ENCODE measurements around the gene NMNAT1.
"Not testable (repeated sequence)": the region's sequence is repeated elsewhere in the genome, so short reads cannot be mapped to it uniquely, and the experiment has no call there.

Gene NMNAT1

GRCh38 chr1:10007169-10007568, 63.9 kb downstream of the NMNAT1 start:
- Histone ChIP-seq H3K27ac (no peak overlapping the region), H3K9me3 (no peaks in the 10 kb centered on the region), H3K27me3 (peaks cover 24% of the 10 kb centered on the region), H3K36me3 (peaks cover 61% of the 10 kb centered on the region), H3K4me3 (ENCODE audit: low read depth in 1 of 2, low read length in 1 of 2) (no peak overlapping the region), H3K4me1 (ENCODE audit: control insufficient read depth in 1 of 2, insufficient read depth in 1 of 2, low read depth in 1 of 2, low read length in 1 of 2) (peaks cover 9 to 12% of the 10 kb centered on the region in 2 experiments)
- no peak for TF ChIP-seq CTCF (IDR thresholded peaks at IDR 0.05)

GRCh38 chr1:10014016-10014415, 70.7 kb downstream of the NMNAT1 start:
- Histone ChIP-seq H3K4me3 (ENCODE audit: low read depth in 1 of 2, low read length in 1 of 2) (no peak overlapping the region), H3K4me1 (ENCODE audit: control insufficient read depth in 1 of 2, insufficient read depth in 1 of 2, low read depth in 1 of 2, low read length in 1 of 2) (peaks cover 9 to 12% of the 10 kb centered on the region in 2 experiments), H3K36me3 (peaks cover 40% of the 10 kb centered on the region), H3K27me3 (no peaks in the 10 kb centered on the region), H3K9me3 (no peaks in the 10 kb centered on the region), H3K27ac (no peak overlapping the region)
- no peak for TF ChIP-seq CTCF (IDR thresholded peaks at IDR 0.05)

- no peak for TF ChIP-seq CTCF (IDR thresholded peaks at IDR 0.05)
- Histone ChIP-seq H3K4me1 (ENCODE audit: control insufficient read depth in 1 of 2, insufficient read depth in 1 of 2, low read depth in 1 of 2, low read length in 1 of 2) (peaks cover 21 to 29% of the 10 kb centered on the region in 2 experiments), H3K27me3 (no peaks in the 10 kb centered on the region), H3K9me3 (no peaks in the 10 kb centered on the region), H3K27ac (no peak overlapping the region), H3K4me3 (ENCODE audit: low read depth in 1 of 2, low read length in 1 of 2) (no peak overlapping the region), H3K36me3 (peaks cover 9% of the 10 kb centered on the region)
These were observed 76.3 kb downstream of the NMNAT1 start for GRCh38 chr1:10019561-10019960.

GRCh38 chr1:10020086-10020485, 76.8 kb downstream of the NMNAT1 start:
- Histone ChIP-seq H3K27me3 (no peaks in the 10 kb centered on the region), H3K4me1 (ENCODE audit: control insufficient read depth in 1 of 2, insufficient read depth in 1 of 2, low read depth in 1 of 2, low read length in 1 of 2) (peaks cover 21 to 29% of the 10 kb centered on the region in 2 experiments), H3K36me3 (peaks cover 6% of the 10 kb centered on the region), H3K27ac (no peak overlapping the region), H3K4me3 (ENCODE audit: low read depth in 1 of 2, low read length in 1 of 2) (no peak overlapping the region), H3K9me3 (no peaks in the 10 kb centered on the region)
- no peak for TF ChIP-seq CTCF (IDR thresholded peaks at IDR 0.05)

GRCh38 chr1:10020678-10021077, 77.4 kb downstream of the NMNAT1 start:
- H3K27ac ChIP-seq; H3K4me3 ChIP-seq (ENCODE audit: low read depth in 1 of 2, low read length in 1 of 2); H3K36me3 ChIP-seq; H3K9me3 ChIP-seq; H3K27me3 ChIP-seq: not testable (repeated sequence)
- H3K4me1 ChIP-seq (ENCODE audit: control insufficient read depth in 1 of 2, insufficient read depth in 1 of 2, low read depth in 1 of 2, low read length in 1 of 2): peaks cover 21 to 29% of the 10 kb centered on the region in 2 experiments

- not testable (repeated sequence) for H3K36me3 ChIP-seq; H3K4me3 ChIP-seq (ENCODE audit: low read depth in 1 of 2, low read length in 1 of 2); H3K27me3 ChIP-seq; H3K9me3 ChIP-seq
- peaks cover 21 to 31% of the 10 kb centered on the region in 2 experiments for H3K4me1 ChIP-seq (ENCODE audit: control insufficient read depth in 1 of 2, insufficient read depth in 1 of 2, low read depth in 1 of 2, low read length in 1 of 2)
- H3K27ac ChIP-seq: peak overlapping the region; percentile 68
These were observed 78.7 kb downstream of the NMNAT1 start for GRCh38 chr1:10021992-10022391.

GRCh38 chr1:10022656-10023055, 79.4 kb downstream of the NMNAT1 start:
- Histone ChIP-seq H3K9me3 (no peaks in the 10 kb centered on the region), H3K27ac (peak overlapping the region; percentile 68), H3K36me3 (no peaks in the 10 kb centered on the region), H3K4me3 (ENCODE audit: low read depth in 1 of 2, low read length in 1 of 2) (peak overlapping the region in 1 of 2 experiments; percentile 25), H3K4me1 (ENCODE audit: control insufficient read depth in 1 of 2, insufficient read depth in 1 of 2, low read depth in 1 of 2, low read length in 1 of 2) (peaks cover 24 to 38% of the 10 kb centered on the region in 2 experiments), H3K27me3 (no peaks in the 10 kb centered on the region)
- no peak for TF ChIP-seq CTCF (IDR thresholded peaks at IDR 0.05)
